Measurements from ENCODE around the gene TCTN1. TPM values are rescaled to one million over a fixed set of nuclear protein-coding genes. Genes with fewer than 3 reads are reported as not detected.

Gene TCTN1
- total RNA-seq, 1 donor from 2014 or later: 29.5 TPM

DNA sequence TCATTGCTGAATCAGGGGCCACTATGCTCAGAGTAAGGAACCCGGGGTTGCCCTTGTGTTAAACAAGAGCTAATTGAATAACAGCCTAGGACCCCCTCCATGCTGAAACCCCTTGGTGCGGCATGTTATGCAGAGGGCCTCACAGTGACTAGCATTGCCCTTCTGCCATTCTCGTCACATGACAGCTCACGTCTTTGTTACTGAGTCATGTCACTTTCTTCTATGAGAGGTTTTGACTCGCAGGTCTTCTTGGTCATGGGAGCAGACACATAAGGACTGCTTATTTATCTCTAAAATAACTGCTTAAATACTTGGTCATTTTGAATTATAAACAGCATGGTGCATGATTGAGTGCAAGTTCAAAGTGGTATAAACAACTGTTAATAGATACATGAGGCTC lies 24.9 kb downstream of the TCTN1 start:
- peaks cover 98% of the 10 kb centered on the region for H3K4me1 Mint-ChIP-seq
- TF ChIP-seq, protein P1, sequence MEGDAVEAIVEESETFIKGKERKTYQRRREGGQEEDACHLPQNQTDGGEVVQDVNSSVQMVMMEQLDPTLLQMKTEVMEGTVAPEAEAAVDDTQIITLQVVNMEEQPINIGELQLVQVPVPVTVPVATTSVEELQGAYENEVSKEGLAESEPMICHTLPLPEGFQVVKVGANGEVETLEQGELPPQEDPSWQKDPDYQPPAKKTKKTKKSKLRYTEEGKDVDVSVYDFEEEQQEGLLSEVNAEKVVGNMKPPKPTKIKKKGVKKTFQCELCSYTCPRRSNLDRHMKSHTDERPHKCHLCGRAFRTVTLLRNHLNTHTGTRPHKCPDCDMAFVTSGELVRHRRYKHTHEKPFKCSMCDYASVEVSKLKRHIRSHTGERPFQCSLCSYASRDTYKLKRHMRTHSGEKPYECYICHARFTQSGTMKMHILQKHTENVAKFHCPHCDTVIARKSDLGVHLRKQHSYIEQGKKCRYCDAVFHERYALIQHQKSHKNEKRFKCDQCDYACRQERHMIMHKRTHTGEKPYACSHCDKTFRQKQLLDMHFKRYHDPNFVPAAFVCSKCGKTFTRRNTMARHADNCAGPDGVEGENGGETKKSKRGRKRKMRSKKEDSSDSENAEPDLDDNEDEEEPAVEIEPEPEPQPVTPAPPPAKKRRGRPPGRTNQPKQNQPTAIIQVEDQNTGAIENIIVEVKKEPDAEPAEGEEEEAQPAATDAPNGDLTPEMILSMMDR (IDR thresholded peaks at IDR 0.05): no peak
- ATAC-seq (ENCODE audit: low read depth) (no peak), DNase-seq (no peak)
- CTCF ChIA-PET: no interaction called here
- POLR2A ChIA-PET: interaction anchor here (0.8 to 4.6 kb wide), 8 partner anchors 11 to 63 kb away, joined by 4 to 20 read pairs (median 6); partner anchors contain the start of gene TCTN1
- peaks cover 6% of the 10 kb centered on the region for H3K36me3 Mint-ChIP-seq (ENCODE audit: low read depth)
- H3K27ac Mint-ChIP-seq: peak overlapping the region; percentile 89
- H3K27me3 Mint-ChIP-seq: no peaks in the 10 kb centered on the region
- no peak overlapping the region for H3K4me3 Mint-ChIP-seq
- H3K9me3 Mint-ChIP-seq: no peaks in the 10 kb centered on the region
- intact Hi-C loops (cut with micrococcal nuclease): no loop called here

DNA sequence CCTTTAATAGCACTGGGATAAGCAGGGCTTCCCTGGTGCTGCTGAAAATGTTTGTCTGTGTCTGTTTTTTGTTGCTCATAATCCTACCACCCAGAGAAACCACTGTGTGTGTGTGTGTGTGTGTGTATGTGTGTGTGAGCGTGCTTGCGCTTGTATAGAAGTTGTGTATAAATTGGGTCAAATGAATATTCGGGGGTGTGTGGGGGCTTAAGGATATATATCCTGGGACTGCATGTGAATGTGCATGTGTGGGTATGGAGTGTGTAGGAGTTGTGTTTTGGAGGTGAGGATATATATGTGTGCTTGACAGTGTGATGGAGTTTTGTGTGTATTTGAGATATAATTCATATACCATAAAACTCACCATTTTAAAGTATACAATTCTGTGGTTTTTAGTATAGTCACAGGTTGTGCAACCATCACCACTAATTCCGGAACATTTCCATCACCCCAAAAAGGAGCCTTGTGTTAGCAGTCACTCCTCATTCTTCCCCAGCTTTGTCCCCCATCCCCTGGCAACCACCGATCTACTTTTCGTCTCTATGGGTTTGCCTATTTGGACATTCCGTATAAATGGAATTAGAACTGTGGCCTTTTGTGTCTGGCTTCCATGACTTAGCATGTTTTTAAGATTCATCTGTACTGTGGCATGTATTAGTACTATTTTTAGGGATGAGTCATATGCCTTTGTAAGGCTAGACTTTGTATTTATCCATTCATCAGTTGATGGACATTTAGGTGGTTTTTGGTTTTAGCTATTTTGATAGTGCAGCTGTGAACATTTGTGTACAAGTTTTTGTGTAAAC lies 25.6 kb downstream of the TCTN1 start:
- ChIA-PET POLR2A (interaction anchor here (0.6 to 4.6 kb wide), 10 partner anchors 8 to 53 kb away, joined by 3 to 20 read pairs (median 4); no protein-coding TSS in a partner anchor), CTCF (no interaction called here)
- Mint-ChIP-seq H3K36me3 (ENCODE audit: low read depth) (peaks cover 8% of the 10 kb centered on the region), H3K4me1 (peaks cover 98% of the 10 kb centered on the region), H3K27ac (peak overlapping the region; percentile 89), H3K4me3 (peak overlapping the region; percentile 36), H3K27me3 (no peaks in the 10 kb centered on the region), H3K9me3 (no peaks in the 10 kb centered on the region)
- TF ChIP-seq, protein P1 (IDR thresholded peaks at IDR 0.05): no peak
- intact Hi-C loops (cut with micrococcal nuclease): no loop called here
- ATAC-seq (ENCODE audit: low read depth): peak; percentile 27
- DNase-seq: no peak

DNA sequence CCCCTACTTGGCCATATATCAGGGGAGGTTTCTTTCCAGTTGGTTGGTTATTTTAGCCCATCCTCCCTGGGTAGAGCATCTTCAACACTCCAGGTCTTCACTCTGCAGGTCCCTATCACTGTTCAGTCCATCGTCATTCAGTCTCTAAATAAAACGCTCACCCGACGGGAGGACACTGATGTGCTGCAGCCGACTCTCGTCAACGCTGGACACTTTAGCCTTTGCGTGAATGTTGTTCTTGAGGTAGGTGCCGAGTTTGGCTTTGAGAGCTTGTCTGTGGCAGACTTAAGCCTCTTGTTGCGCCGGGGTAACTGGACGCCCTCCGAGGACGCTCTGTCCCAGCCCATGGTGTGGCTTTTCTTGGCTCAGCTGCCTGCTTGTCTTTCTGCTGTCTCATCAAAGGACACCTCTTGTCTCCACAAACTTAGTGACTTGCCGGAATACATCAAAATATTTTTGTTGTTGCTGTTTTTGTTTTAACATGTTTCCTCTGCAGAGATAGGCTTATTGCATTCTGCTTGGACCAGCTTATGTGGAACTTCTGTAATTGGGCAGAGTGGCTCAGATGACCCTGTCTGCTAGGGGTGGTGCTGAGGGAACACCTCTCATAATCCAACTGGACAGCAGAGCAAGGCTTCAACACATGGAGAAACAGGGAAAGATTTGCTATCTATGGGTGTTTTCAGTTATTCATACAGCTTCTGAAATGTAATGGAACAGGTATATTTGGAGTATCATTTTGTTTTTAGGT lies 26.5 kb downstream of the TCTN1 start:
- TF ChIP-seq, protein P1 (IDR thresholded peaks at IDR 0.05): no peak
- ATAC-seq (ENCODE audit: low read depth) (peak; percentile 20), DNase-seq (no peak)
- no peaks in the 10 kb centered on the region for H3K27me3 Mint-ChIP-seq
- intact Hi-C loops (cut with micrococcal nuclease): no loop called here
- H3K27ac Mint-ChIP-seq: peak overlapping the region; percentile 89
- H3K36me3 Mint-ChIP-seq (ENCODE audit: low read depth): peaks cover 18% of the 10 kb centered on the region
- ChIA-PET CTCF (no interaction called here), POLR2A (interaction anchor here (0.6 to 4.6 kb wide), 11 partner anchors 9 to 170 kb away, joined by 3 to 20 read pairs (median 4); partner anchors contain the start of gene PPP1CC)
- peaks cover 99% of the 10 kb centered on the region for H3K4me1 Mint-ChIP-seq
- H3K9me3 Mint-ChIP-seq: no peaks in the 10 kb centered on the region
- peak overlapping the region; percentile 17 for H3K4me3 Mint-ChIP-seq

DNA sequence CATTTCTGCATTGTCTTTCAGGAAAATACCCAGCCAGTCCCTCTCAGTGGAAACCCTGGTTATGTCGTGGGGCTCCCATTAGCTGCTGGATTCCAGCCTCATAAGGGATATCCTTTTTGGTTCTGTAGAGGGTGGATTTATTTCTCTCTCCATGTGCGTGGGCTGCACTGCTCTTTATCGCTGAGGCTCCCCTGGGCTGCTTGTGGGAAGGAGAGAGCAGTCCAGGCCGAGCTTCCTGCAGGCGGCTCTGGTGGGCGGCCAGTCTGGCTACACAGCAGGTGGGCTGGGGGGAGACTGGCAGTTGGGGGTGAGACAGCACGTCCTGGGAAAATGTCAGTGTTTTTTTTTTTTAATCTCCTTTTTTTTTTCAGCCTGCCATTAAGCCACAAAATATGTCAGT lies 27.6 kb downstream of the TCTN1 start:
- Mint-ChIP-seq H3K27ac (peak overlapping the region; percentile 89), H3K4me3 (peak overlapping the region; percentile 37), H3K9me3 (no peaks in the 10 kb centered on the region), H3K27me3 (no peaks in the 10 kb centered on the region), H3K4me1 (peaks cover 99% of the 10 kb centered on the region), H3K36me3 (ENCODE audit: low read depth) (peaks cover 25% of the 10 kb centered on the region)
- ATAC-seq (ENCODE audit: low read depth): no peak
- CTCF ChIA-PET: interaction anchor here (0.9 kb wide), 1 partner anchor 16 kb away, joined by 5 read pairs; no protein-coding TSS in a partner anchor
- TF ChIP-seq, protein P1 (IDR thresholded peaks at IDR 0.05): no peak
- no peak for DNase-seq
- POLR2A ChIA-PET: interaction anchor here (0.7 to 4.6 kb wide), 10 partner anchors 10 to 101 kb away, joined by 3 to 20 read pairs (median 5); partner anchors contain the start of gene PPP1CC
- intact Hi-C loops (cut with micrococcal nuclease): no loop called here
